Nephron (organoid): ENCODE results near the gene CST7.

Experiments
- H3K27ac Mint-ChIP-seq, 3 experiments: 2 replicates each; pipeline ENCODE4 v1.8.0; 2020; ENCODE audit warnings: mixed read lengths in 3 of 3, mild to moderate bottlenecking in 2 of 3, moderate library complexity in 1 of 3
- H3K27me3 Mint-ChIP-seq: 2 replicates; pipeline ENCODE4 v1.8.0; 2021; ENCODE audit warnings: low read depth, mild to moderate bottlenecking, moderate library complexity, mixed read lengths
- H3K36me3 Mint-ChIP-seq: 2 replicates; pipeline ENCODE4 v1.8.0; 2020; ENCODE audit warnings: low read depth, mixed read lengths
- H3K4me1 Mint-ChIP-seq: 2 replicates; pipeline ENCODE4 v1.8.0; 2020; ENCODE audit warnings: mixed read lengths
- H3K4me3 Mint-ChIP-seq, 3 experiments: 2 replicates each; pipeline ENCODE4 v1.8.0; 2020; ENCODE audit warnings: mild to moderate bottlenecking in 3 of 3, mixed read lengths in 3 of 3, moderate library complexity in 2 of 3
- H3K9me3 Mint-ChIP-seq: 2 replicates; pipeline ENCODE4 v1.8.0; 2020; ENCODE audit warnings: mixed read lengths
- TF ChIP-seq, protein P1 (sequence below), 3 experiments: fragments of 200-600 bp; sonication (generic); IDR thresholded peaks; one replicate each; pipeline ENCODE4 v1.5.0; 2021; ENCODE audit warnings: antibody characterized with exemption in 3 of 3; ENCODE audit not compliant: unreplicated experiment in 3 of 3

Gene CST7

GRCh38 chr20:24936526-24937407, 12.3 kb upstream of the CST7 start:
- H3K9me3 Mint-ChIP-seq = peaks cover 15% of the 10 kb centered on the region
- TF ChIP-seq, protein P1, sequence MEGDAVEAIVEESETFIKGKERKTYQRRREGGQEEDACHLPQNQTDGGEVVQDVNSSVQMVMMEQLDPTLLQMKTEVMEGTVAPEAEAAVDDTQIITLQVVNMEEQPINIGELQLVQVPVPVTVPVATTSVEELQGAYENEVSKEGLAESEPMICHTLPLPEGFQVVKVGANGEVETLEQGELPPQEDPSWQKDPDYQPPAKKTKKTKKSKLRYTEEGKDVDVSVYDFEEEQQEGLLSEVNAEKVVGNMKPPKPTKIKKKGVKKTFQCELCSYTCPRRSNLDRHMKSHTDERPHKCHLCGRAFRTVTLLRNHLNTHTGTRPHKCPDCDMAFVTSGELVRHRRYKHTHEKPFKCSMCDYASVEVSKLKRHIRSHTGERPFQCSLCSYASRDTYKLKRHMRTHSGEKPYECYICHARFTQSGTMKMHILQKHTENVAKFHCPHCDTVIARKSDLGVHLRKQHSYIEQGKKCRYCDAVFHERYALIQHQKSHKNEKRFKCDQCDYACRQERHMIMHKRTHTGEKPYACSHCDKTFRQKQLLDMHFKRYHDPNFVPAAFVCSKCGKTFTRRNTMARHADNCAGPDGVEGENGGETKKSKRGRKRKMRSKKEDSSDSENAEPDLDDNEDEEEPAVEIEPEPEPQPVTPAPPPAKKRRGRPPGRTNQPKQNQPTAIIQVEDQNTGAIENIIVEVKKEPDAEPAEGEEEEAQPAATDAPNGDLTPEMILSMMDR (IDR thresholded peaks at IDR 0.05; ENCODE audit: unreplicated experiment in 3 of 3) = no peak
- H3K36me3 Mint-ChIP-seq = no peaks in the 10 kb centered on the region
- no peak overlapping the region for H3K4me3 Mint-ChIP-seq
- no peak overlapping the region for H3K27ac Mint-ChIP-seq
- H3K27me3 Mint-ChIP-seq = no peaks in the 10 kb centered on the region
- no peaks in the 10 kb centered on the region for H3K4me1 Mint-ChIP-seq

- no peaks in the 10 kb centered on the region for H3K4me1 Mint-ChIP-seq
- peaks cover 22% of the 10 kb centered on the region for H3K9me3 Mint-ChIP-seq
- TF ChIP-seq, protein P1 (IDR thresholded peaks at IDR 0.05; ENCODE audit: unreplicated experiment in 3 of 3) = no peak
- H3K36me3 Mint-ChIP-seq = no peaks in the 10 kb centered on the region
- no peak overlapping the region for H3K4me3 Mint-ChIP-seq
- H3K27me3 Mint-ChIP-seq = no peaks in the 10 kb centered on the region
- no peak overlapping the region for H3K27ac Mint-ChIP-seq
Measured at GRCh38 chr20:24937579-24937978, 11.5 kb upstream of the CST7 start.

DNA sequence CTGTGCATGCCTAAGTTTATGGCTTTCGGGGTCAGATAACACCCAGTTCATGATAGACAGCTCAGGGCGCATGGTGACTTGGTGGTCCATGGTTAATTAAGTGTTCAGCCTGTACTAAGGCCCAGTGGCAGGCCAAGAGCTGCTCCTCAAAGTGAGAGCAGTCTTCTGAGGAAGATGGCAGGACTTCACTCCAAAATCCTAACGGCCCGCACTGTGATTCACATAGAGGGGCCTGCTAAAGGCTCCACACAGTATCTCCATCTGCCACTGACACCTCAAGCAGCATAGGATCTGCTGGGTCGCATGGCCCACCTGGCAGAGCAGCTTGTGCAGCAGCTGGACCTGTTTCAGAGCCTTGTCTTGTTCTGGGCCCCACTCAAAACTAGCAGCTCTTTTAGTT, 10.6 kb upstream of the CST7 start:
- H3K4me1 Mint-ChIP-seq = no peaks in the 10 kb centered on the region
- no peak overlapping the region for H3K4me3 Mint-ChIP-seq
- TF ChIP-seq, protein P1 (IDR thresholded peaks at IDR 0.05; ENCODE audit: unreplicated experiment in 3 of 3) = no peak
- H3K27me3 Mint-ChIP-seq = no peaks in the 10 kb centered on the region
- no peak overlapping the region for H3K27ac Mint-ChIP-seq
- peaks cover 24% of the 10 kb centered on the region for H3K9me3 Mint-ChIP-seq
- no peaks in the 10 kb centered on the region for H3K36me3 Mint-ChIP-seq

GRCh38 chr20:24939036-24939435, 10.0 kb upstream of the CST7 start:
- H3K36me3 Mint-ChIP-seq = no peaks in the 10 kb centered on the region
- TF ChIP-seq, protein P1 (IDR thresholded peaks at IDR 0.05; ENCODE audit: unreplicated experiment in 3 of 3) = no peak
- peaks cover 26% of the 10 kb centered on the region for H3K9me3 Mint-ChIP-seq
- H3K27me3 Mint-ChIP-seq = no peaks in the 10 kb centered on the region
- H3K4me3 Mint-ChIP-seq = no peak overlapping the region
- H3K27ac Mint-ChIP-seq = no peak overlapping the region
- no peaks in the 10 kb centered on the region for H3K4me1 Mint-ChIP-seq

GRCh38 chr20:24942679-24943078, 6.4 kb upstream of the CST7 start:
- TF ChIP-seq, protein P1 (IDR thresholded peaks at IDR 0.05; ENCODE audit: unreplicated experiment in 3 of 3) = no peak
- no peak overlapping the region for H3K27ac Mint-ChIP-seq
- peaks cover 5% of the 10 kb centered on the region for H3K27me3 Mint-ChIP-seq
- H3K36me3 Mint-ChIP-seq = no peaks in the 10 kb centered on the region
- peaks cover 45% of the 10 kb centered on the region for H3K9me3 Mint-ChIP-seq
- no peaks in the 10 kb centered on the region for H3K4me1 Mint-ChIP-seq
- no peak overlapping the region for H3K4me3 Mint-ChIP-seq

DNA sequence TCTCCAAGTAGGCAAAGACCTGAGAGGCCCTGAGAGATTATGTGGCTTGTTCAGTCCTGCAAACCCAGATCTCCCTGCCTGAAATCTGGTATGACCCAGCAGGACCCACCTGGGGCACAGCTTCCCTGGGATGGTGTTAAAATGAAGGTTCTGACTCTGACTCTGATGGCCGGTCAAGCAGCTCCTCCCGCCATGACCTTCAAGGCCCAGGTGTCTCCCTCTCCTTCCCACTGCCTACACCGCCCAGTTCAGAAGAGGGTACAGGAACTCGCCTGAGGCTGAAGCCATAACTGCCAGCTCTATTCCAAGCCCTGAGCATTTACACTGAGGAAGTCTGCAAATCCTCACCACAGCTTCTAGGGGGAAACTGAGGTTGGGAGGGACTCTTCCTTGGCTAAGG, 5.9 kb upstream of the CST7 start:
- Mint-ChIP-seq H3K36me3 (no peaks in the 10 kb centered on the region), H3K9me3 (peaks cover 48% of the 10 kb centered on the region), H3K4me1 (no peaks in the 10 kb centered on the region), H3K27me3 (peaks cover 5% of the 10 kb centered on the region), H3K4me3 (no peak overlapping the region), H3K27ac (no peak overlapping the region)
- TF ChIP-seq, protein P1 (IDR thresholded peaks at IDR 0.05; ENCODE audit: unreplicated experiment in 3 of 3) = no peak
